HepG2 (cell line): ENCODE data around the gene LGALS8. TPM values are rescaled to one million over a fixed set of nuclear protein-coding genes. Genes with fewer than 3 reads are reported as not detected.
A peak's percentile ranks its signal among the peaks of the same experiment; 100 is the strongest.

Source experiments
- ASH2L ChIP-seq: fragments of 300-600, 200-600 bp; sonication (generic); IDR thresholded peaks from 2 replicates; pipeline ENCODE4 v1.7.0; 2017; ENCODE audit warnings: low read depth, mild to moderate bottlenecking, moderate library complexity, mixed read lengths, low read length; ENCODE audit not compliant: insufficient read length
- ATF2 ChIP-seq: sonication (generic); formaldehyde crosslinking; IDR thresholded peaks from 2 replicates; pipeline ENCODE4 v1.4.0; 2020; ENCODE audit warnings: missing genetic modification reagents
- BCL3 ChIP-seq: sonication (generic); formaldehyde crosslinking; IDR thresholded peaks from 2 replicates; pipeline ENCODE4 v1.5.1; 2020; ENCODE audit warnings: mild to moderate bottlenecking, missing genetic modification reagents, moderate library complexity
- BHLHE40 ChIP-seq: IDR thresholded peaks from 2 replicates; pipeline ENCODE4 v1.6.1; 2011; ENCODE audit warnings: low read length, improper control_type of control experiment
- BORCS8-MEF2B ChIP-seq: sonication (generic); formaldehyde crosslinking; IDR thresholded peaks from 2 replicates; pipeline ENCODE4 v1.8.0; 2022; ENCODE audit warnings: mild to moderate bottlenecking, missing genetic modification reagents
- CEBPB ChIP-seq: IDR thresholded peaks from 2 replicates; pipeline ENCODE4 v1.6.1; 2011; ENCODE audit warnings: low read depth, low read length, improper control_type of control experiment, borderline replicate concordance
- CEBPG ChIP-seq: IDR thresholded peaks from 2 replicates; pipeline ENCODE4 v1.6.1; 2016
- CHD4 ChIP-seq: fragments of 200-600 bp; sonication (generic); IDR thresholded peaks from 2 replicates; pipeline ENCODE4 v1.7.0; 2017; ENCODE audit warnings: mild to moderate bottlenecking, low read length, borderline replicate concordance
- FOXP1 ChIP-seq, 2 experiments: fragments of 450-650 bp in 1 of 2; IDR thresholded peaks; 2 replicates each; pipeline ENCODE4 v1.6.1; 2017 to 2018; ENCODE audit warnings: antibody characterized with exemption in 1 of 2
- GATAD2A ChIP-seq: IDR thresholded peaks from 2 replicates; pipeline ENCODE4 v1.6.1; 2016
- KDM1A ChIP-seq: IDR thresholded peaks from 2 replicates; pipeline ENCODE4 v1.6.1; 2016; ENCODE audit warnings: missing compliant biosample characterization
- MED1 ChIP-seq: sonication (generic); formaldehyde crosslinking; IDR thresholded peaks from 2 replicates; pipeline ENCODE4 v1.4.0; 2020; ENCODE audit warnings: missing genetic modification reagents
- MEIS2 ChIP-seq: sonication (generic); formaldehyde crosslinking; IDR thresholded peaks from 2 replicates; pipeline ENCODE4 v1.9.0; 2021; ENCODE audit warnings: mild to moderate bottlenecking, missing genetic modification reagents
- PAX8 ChIP-seq: sonication (generic); formaldehyde crosslinking; IDR thresholded peaks from 2 replicates; pipeline ENCODE4 v1.8.0; 2022; ENCODE audit warnings: mild to moderate bottlenecking, missing genetic modification reagents, borderline replicate concordance
- RXRB ChIP-seq: IDR thresholded peaks from 2 replicates; pipeline ENCODE4 v1.6.1; 2016; ENCODE audit warnings: borderline replicate concordance, missing genetic modification reagents, missing compliant biosample characterization
- SMC3 ChIP-seq: IDR thresholded peaks from 2 replicates; pipeline ENCODE4 v1.6.1; 2011; ENCODE audit warnings: low read length, improper control_type of control experiment
- SOX13 ChIP-seq, 3 experiments: fragments of 450-650 bp in 1 of 3; sonication (generic) in 1 of 3; formaldehyde crosslinking in 1 of 3; IDR thresholded peaks in 2 of 3; conservative IDR thresholded peaks in 1 of 3; 2 replicates each; pipeline versions ENCODE4 v1.5.0 to v1.6.1; 2016 to 2020; ENCODE audit warnings: antibody characterized with exemption in 1 of 3, mild to moderate bottlenecking in 1 of 3, missing compliant biosample characterization in 1 of 3, missing genetic modification reagents in 1 of 3, moderate library complexity in 1 of 3
- SOX5 ChIP-seq: IDR thresholded peaks from 2 replicates; pipeline ENCODE4 v1.6.1; 2016; ENCODE audit warnings: borderline replicate concordance
- SPEN ChIP-seq: sonication (generic); formaldehyde crosslinking; IDR thresholded peaks from 2 replicates; pipeline ENCODE4 v1.5.1; 2020; ENCODE audit warnings: low read depth, mild to moderate bottlenecking, missing genetic modification reagents
- TARDBP ChIP-seq: sonication (generic); formaldehyde crosslinking; IDR thresholded peaks from 2 replicates; pipeline ENCODE4 v1.8.0; 2022; ENCODE audit warnings: mild to moderate bottlenecking, missing genetic modification reagents
- THYN1 ChIP-seq: sonication (generic); formaldehyde crosslinking; IDR thresholded peaks from 2 replicates; pipeline ENCODE4 v1.8.1; 2023; ENCODE audit warnings: low read depth, mild to moderate bottlenecking, moderate library complexity, missing genetic modification reagents, borderline replicate concordance
- ZFP82 ChIP-seq: sonication (generic); formaldehyde crosslinking; IDR thresholded peaks from 2 replicates; pipeline ENCODE4 v1.5.1; 2020; ENCODE audit warnings: mild to moderate bottlenecking, missing genetic modification reagents, borderline replicate concordance
- ZKSCAN1 ChIP-seq: fragments of 150-350 bp; IDR thresholded peaks from 2 replicates; pipeline ENCODE4 v1.6.1; 2014; ENCODE audit warnings: low read length
- ZMYM3 ChIP-seq: sonication (generic); formaldehyde crosslinking; IDR thresholded peaks from 2 replicates; pipeline ENCODE4 v1.5.1; 2020; ENCODE audit warnings: mild to moderate bottlenecking, missing genetic modification reagents
- ZNF337 ChIP-seq: sonication (generic); formaldehyde crosslinking; IDR thresholded peaks from 2 replicates; pipeline ENCODE4 v1.5.1; 2020; ENCODE audit warnings: missing genetic modification reagents, low read depth, mild to moderate bottlenecking, borderline replicate concordance
- ZNF513 ChIP-seq: sonication (generic); formaldehyde crosslinking; conservative IDR thresholded peaks from 2 replicates; pipeline ENCODE4 v1.5.0; 2020; ENCODE audit warnings: missing genetic modification reagents
- ZSCAN9 ChIP-seq: IDR thresholded peaks from 2 replicates; pipeline ENCODE4 v1.6.1; 2016; ENCODE audit warnings: borderline replicate concordance
- polyA plus RNA-seq, 8 experiments: library from polyadenylated mRNA; depleted of rRNA in 3 of 8; stranded (reverse) in 7 of 8; unstranded in 1 of 8; fragments of >200 nt; fragmentation: Illumina TruSeq in 4 of 8; extraction: Trizol in 4 of 8; gene quantifications; 2 replicates each; pipeline versions ENCODE4 v1.2.1 to v1.2.3, GENCODE V29; 2011 to 2016; ENCODE audit warnings: low read depth in 4 of 8, missing spikeins in 1 of 8, mixed read lengths in 1 of 8; ENCODE audit not compliant: insufficient read depth in 1 of 8
- total RNA-seq, 5 experiments: library from RNA; depleted of rRNA; stranded (reverse); fragments of >200 nt; fragmentation: Illumina TruSeq; extraction: Trizol; gene quantifications; 2 replicates each; pipeline ENCODE4 v1.2.3, GENCODE V29; 2016; ENCODE audit warnings: low read depth in 1 of 5

The LGALS8 gene
- total and polyA plus RNA-seq, 2 of the 13 experiments (the other 11 are each of a cell fraction or from before 2014, with no cell fraction given), result 29.3 to 185 TPM

DNA sequence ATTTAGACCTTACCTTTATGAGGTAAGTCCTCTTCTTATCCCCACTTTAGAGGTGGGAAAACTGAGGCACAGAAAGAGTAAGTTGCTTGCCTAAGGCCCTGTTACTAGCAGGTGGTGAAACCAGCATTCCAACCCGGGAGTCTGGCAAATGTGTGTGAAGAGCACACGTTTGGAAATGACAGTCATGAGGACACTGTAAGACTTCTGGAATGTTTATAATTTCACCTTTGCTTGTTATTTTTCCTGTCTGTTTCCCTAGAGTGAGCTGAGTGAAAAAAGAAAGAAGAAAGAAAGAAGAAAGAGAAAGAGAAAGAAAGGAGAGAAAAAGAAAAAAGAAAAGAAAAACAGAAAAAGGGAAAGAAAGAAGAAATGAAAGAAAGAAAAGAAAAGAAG lies 21.2 kb upstream of the LGALS8 start (continued):
- TF ChIP-seq THYN1 (CRISPR knock-in tag) (no peak), FOXP1 (IDR thresholded peaks at IDR 0.05) (0 out of 2 replicates have a peak, but pooled peaks have one; percentile 1), FOXP1 (CRISPR knock-in tag; IDR thresholded peaks at IDR 0.05) (no peak), SMC3 (peak; percentile 26; the same call in 1 of the 2 replicates), ASH2L (peak; percentile 21), ZMYM3 (CRISPR knock-in tag) (peak; percentile 97), BHLHE40 (peak; percentile 64; the same call in 1 of the 2 replicates), TARDBP (CRISPR knock-in tag) (0 out of 2 replicates have a peak, but pooled peaks have one; percentile 21), ZKSCAN1 (0 out of 2 replicates have a peak, but pooled peaks have one; percentile 11), CEBPG (CRISPR knock-in tag) (0 out of 2 replicates have a peak, but pooled peaks have one; percentile 26), ZNF513 (CRISPR knock-in tag) (no peak), MED1 (CRISPR knock-in tag) (peak; percentile 72), BCL3 (CRISPR knock-in tag) (no peak), BORCS8-MEF2B (CRISPR knock-in tag) (no peak), CEBPB (0 out of 2 replicates have a peak, but pooled peaks have one; percentile 46), ZNF337 (CRISPR knock-in tag) (0 out of 2 replicates have a peak, but pooled peaks have one; percentile 5), ATF2 (CRISPR knock-in tag) (peak; percentile 6; the same call in 1 of the 2 replicates), RXRB (CRISPR knock-in tag) (peak; percentile 63; the same call in 1 of the 2 replicates), KDM1A (peak; percentile 98), SOX13 (IDR thresholded peaks at IDR 0.05) (no peak), SOX13 (CRISPR knock-in tag; conservative IDR thresholded peaks at IDR 0.05 in 1 of 2, IDR thresholded peaks at IDR 0.05 in 1 of 2) (peak in 1 of 2 experiments; percentile 7; a peak in 1 of 4 replicates), SOX5 (CRISPR knock-in tag) (peak; percentile 32; the same call in 1 of the 2 replicates), ZSCAN9 (no peak), MEIS2 (CRISPR knock-in tag) (no peak), PAX8 (CRISPR knock-in tag) (no peak), ZFP82 (CRISPR knock-in tag) (no peak), SPEN (CRISPR knock-in tag) (0 out of 2 replicates have a peak, but pooled peaks have one; percentile 1), CHD4 (peak; percentile 99), GATAD2A (CRISPR knock-in tag) (0 out of 2 replicates have a peak, but pooled peaks have one; percentile 12)
